NCI-H2107 (cell line): Measurements from ENCODE around the gene NHLRC4.

Experiments
- DNase-seq: peaks from one replicate; lab custom pipeline; 2025; lab: John Stamatoyannopoulos, UW

NHLRC4 gene

GRCh38 chr16:530111-530817 lies 36.5 kb upstream of the NHLRC4 start:
- no peak for DNase-seq

- no peak for DNase-seq
Observed at GRCh38 chr16:531494-532125, 35.2 kb upstream of the NHLRC4 start.

GRCh38 chr16:533391-534123 lies 33.2 kb upstream of the NHLRC4 start:
- DNase-seq = no peak

- no peak for DNase-seq
Observed at GRCh38 chr16:534135-534534, 32.7 kb upstream of the NHLRC4 start.

GRCh38 chr16:534856-535445 lies 31.9 kb upstream of the NHLRC4 start:
- DNase-seq = no peak

- peak; percentile 31 for DNase-seq
Observed at GRCh38 chr16:535446-536405, 31.1 kb upstream of the NHLRC4 start.

- DNase-seq = no peak
Observed at GRCh38 chr16:536746-537145, 30.1 kb upstream of the NHLRC4 start.

GRCh38 chr16:537415-538335 lies 29.1 kb upstream of the NHLRC4 start:
- DNase-seq = no peak

GRCh38 chr16:539901-540530 lies 26.8 kb upstream of the NHLRC4 start:
- DNase-seq = no peak

- DNase-seq = no peak
Observed at GRCh38 chr16:540645-541340, 26.0 kb upstream of the NHLRC4 start.

- DNase-seq = no peak
Observed at GRCh38 chr16:543301-544164, 23.3 kb upstream of the NHLRC4 start.

- DNase-seq = no peak
Observed at GRCh38 chr16:544517-544916, 22.3 kb upstream of the NHLRC4 start.

- no peak for DNase-seq
Observed at GRCh38 chr16:546909-547770, 19.7 kb upstream of the NHLRC4 start.

- DNase-seq = no peak
Observed at GRCh38 chr16:548586-548985, 18.2 kb upstream of the NHLRC4 start.

GRCh38 chr16:549544-550263 lies 17.1 kb upstream of the NHLRC4 start:
- no peak for DNase-seq

GRCh38 chr16:551210-551609 lies 15.6 kb upstream of the NHLRC4 start:
- no peak for DNase-seq

GRCh38 chr16:552171-552570 lies 14.6 kb upstream of the NHLRC4 start:
- DNase-seq = no peak
